ENCODE measurements around the gene RDM1.

- TF ChIP-seq POLR2A (IDR thresholded peaks at IDR 0.05) (no peak), CTCF (IDR thresholded peaks at IDR 0.05) (no peak), POLR2AphosphoS5 (IDR thresholded peaks at IDR 0.05) (no peak)
These were observed 59.4 kb downstream of the RDM1 start for GRCh38 chr17:35870906-35871819.

Measured in breast epithelium (tissue), 3 donors.